H1 (cell line): ENCODE results near the gene ENTPD2. TPM values are rescaled to one million over a fixed set of nuclear protein-coding genes. Genes with fewer than 3 reads are reported as not detected.

ENCODE experiments used
- BRCA1 ChIP-seq: IDR thresholded peaks from 2 replicates; pipeline ENCODE4 v1.6.1; 2012; ENCODE audit warnings: low read depth, low read length, improper control_type of control experiment
- KDM4A ChIP-seq: IDR thresholded peaks from one replicate; pipeline ENCODE4 v1.7.1; 2012; ENCODE audit warnings: low read depth, mild to moderate bottlenecking, moderate library complexity, low read length, inconsistent platforms; ENCODE audit not compliant: severe bottlenecking
- polyA plus RNA-seq, 7 experiments: library from polyadenylated mRNA; depleted of rRNA in 3 of 7; stranded (reverse) in 5 of 7; unstranded in 2 of 7; fragments of >200 nt in 5 of 7; fragments of 200-250 nt in 2 of 7; gene quantifications; 1 replicate in 5 of 7; 2 replicates in 1 of 7; 4 replicates in 1 of 7; pipeline versions ENCODE4 v1.2.1 to v1.2.3, GENCODE V29; 2011 to 2013; ENCODE audit warnings: missing spikeins in 2 of 7, mixed read lengths in 2 of 7
- total RNA-seq: library from RNA; stranded (reverse); fragmentation: NEBNext Ultra II Directional; extraction: Animal tissue kit (Norgen Biotek cat#: 25700); gene quantifications from 2 replicates; pipeline ENCODE4 v1.2.1, GENCODE V29; 2021

Gene ENTPD2
- total and polyA plus RNA-seq, 2 of the 8 experiments (the other 6 are each of a cell fraction or from before 2014, with no cell fraction given): 0.65 to 3.8 TPM

- TF ChIP-seq KDM4A (no peak), BRCA1 (no peak)
- TF ChIP-seq, all 59 proteins: peak for 0
Measured at GRCh38 chr9:137064880-137065164, 11.0 kb upstream of the ENTPD2 start (continued).
